Activated CD8-positive, alpha-beta memory T cell treated with anti-CD3 and anti-CD28 coated beads, Interleukin-2, amount 50 U/mL, for 24 hours (primary cell): ENCODE data around the gene HMGA1.
"Not testable (repeated sequence)": the region's sequence is repeated elsewhere in the genome, so short reads cannot be mapped to it uniquely, and the experiment has no call there.

Experiments
- DNase-seq: peaks from one replicate; pipeline ENCODE4 v3.0.0-alpha.2; 2020; ENCODE audit errors: extremely low read depth

HMGA1 gene

DNA sequence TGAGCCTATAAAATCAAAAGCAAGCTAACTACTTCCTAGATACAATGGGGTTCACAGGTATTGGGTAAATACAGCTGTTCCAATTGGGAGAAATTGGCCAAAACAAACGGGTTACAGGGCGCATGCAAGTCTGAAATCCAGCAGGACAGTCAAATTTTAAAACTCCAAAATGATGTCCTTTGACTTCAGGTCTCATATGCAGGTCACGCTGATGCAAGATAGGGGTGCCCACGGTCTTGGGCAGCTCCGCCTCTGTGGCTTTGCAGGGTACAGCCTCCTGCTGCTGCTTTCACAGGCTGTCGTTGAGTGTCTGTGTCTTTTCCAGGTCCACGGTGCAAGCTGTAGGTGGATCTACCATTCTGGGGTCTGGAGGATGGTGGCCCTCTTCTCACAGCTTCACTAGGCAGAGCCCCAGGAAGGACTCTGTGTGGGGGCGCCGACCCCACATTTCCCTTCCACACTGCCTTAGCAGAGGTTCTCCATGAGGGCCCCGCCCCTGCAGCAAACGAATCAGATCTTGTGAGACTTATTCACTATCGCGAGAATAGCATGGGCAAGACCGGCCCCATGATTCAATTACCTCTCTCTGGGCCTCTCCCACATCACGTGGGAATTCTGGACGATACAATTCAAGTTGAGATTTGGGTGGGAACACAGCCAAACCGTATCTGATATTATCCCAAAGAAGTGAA lies 24.0 kb downstream of the HMGA1 start:
- DNase-seq: no peak

GRCh38 chr6:34263484-34263883 lies 26.8 kb downstream of the HMGA1 start:
- DNase-seq: not testable (repeated sequence)

DNA sequence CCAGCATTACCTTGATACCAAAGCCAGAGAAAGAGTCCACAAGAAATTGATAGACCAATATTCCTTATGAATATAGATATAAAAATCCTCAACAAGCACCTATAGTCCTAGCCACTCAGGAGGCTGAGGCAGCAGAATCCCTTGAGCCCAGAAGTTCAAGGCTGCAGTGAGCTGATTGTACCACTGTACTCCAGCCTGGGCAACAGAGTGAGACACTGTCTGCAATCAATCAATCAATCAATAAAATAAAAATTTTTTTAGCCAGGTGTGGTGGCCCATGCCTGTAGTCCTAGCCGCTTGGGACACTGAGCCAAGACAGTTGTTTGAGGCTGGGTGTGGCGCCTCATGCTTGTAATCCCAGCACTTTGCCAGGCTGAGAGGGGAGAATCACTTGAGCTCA lies 31.1 kb downstream of the HMGA1 start:
- no peak for DNase-seq

DNA sequence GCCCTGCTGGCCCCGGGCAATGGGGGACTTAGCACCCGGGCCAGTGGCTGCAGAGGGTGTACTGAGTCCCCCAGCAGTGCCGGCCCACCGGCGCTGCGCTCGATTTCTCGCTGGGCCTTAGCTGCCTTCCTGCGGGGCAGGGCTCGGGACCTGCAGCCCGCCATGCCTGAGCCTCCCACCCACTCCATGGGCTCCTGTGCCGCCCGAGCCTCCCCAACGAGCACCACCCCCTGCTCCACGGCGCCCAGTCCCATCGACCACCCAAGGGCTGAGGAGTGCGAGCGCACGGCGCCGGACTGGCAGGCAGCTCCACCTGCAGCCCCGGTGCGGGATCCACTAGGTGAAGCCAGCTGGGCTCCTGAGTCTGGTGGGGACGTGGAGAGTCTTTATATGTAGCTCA lies 32.5 kb downstream of the HMGA1 start:
- not testable (repeated sequence) for DNase-seq

DNA sequence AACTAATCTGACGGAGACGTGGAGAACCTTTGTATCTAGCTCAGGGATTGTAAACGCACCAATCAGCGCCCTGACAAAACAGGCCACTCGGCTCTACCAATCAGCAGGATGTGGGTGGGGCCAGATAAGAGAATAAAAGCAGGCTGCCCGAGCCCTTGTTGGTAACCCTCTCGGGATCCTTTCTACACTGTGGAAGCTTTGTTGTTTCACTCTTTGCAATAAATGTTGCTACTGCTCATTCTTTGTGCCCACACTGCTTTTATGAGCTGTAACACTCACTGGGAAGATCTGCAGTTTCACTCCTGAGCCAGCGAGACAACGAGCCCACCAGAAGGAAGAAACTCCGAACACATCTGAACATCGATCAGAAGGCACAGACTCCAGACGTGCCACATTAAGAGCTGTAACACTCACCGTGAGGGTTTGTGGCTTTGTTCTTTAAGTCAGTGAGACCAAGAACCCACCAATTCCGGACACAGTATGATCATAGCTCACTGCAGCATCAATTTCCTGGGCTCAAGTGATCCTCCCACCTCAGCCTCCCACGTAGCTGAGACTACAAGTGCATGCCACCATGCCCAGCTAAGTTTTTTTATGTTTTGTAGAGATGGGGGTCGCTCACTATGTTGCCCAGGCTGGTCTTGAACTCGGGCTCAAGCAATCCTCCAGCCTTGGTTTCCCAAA lies 33.1 kb downstream of the HMGA1 start:
- not testable (repeated sequence) for DNase-seq

DNA sequence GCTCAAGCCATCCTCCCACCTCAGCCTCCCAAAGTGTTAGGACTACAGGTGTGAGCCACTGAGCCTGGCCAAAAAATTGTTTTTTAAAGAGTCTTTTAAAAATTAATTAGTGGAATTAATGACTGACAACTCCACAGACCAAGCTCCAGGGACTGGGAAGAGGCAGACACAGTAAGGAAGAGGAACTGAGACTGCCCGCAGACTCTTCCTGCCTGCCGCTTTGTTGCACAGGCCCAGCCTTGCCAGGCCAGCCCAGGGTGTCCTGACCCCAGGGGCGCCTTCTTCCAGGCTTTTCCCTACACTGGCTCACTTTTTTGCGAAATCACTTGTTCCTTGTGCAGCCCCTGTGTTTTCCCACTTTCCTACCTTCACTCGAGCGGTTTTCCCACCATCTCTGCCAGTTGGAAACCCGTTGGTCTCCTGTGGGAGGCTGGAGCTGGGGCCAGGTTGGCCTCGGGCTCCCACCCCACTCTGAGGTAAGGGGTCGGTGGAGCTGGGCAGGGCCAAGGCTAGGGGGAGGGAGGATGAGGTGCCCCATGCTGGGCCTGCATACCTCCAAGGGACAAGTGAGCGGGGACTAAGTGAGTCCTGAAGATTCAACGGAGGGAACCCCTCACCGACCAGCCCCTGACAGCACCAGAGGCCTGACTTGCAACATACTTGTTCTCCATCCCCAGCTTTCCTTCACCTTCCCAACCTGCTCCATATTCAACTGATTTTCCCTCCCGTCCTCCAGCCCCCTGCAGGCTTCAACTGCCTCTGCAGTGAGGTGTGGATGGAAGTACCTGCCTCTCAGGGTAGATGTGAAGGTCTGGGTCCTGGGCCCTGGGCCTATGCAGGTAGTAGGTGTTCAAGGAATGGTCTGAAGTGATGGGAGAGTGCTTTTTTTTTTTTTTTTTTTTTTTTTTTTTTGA lies 35.6 kb downstream of the HMGA1 start:
- no peak for DNase-seq

DNA sequence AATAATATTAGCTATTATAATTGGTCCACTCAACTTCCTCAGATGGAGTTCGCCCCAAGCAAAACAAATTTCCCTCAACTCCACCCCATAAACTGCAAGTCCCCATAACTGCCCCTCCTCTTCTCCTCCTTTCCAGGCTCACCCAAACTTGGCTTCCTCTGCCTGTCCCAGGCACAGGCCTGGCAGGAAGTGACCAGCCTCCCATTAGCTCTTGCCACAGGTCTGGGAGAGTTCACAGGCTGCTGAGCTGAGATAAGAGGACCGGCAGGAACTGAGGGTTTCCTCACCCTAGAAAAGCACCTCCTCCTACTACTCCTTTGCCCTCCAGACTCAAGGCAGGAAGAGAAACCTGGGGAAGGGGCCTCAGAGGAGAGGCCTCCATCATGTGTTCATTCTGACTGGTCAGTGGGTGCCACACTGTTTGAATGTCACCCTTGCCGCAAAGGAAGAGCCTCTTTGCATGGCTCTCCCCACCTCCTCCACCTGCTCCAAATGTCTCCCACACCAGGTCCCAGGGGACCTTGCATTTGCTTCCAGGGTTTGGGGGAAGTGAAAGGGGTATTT lies 36.7 kb downstream of the HMGA1 start:
- DNase-seq: no peak

DNA sequence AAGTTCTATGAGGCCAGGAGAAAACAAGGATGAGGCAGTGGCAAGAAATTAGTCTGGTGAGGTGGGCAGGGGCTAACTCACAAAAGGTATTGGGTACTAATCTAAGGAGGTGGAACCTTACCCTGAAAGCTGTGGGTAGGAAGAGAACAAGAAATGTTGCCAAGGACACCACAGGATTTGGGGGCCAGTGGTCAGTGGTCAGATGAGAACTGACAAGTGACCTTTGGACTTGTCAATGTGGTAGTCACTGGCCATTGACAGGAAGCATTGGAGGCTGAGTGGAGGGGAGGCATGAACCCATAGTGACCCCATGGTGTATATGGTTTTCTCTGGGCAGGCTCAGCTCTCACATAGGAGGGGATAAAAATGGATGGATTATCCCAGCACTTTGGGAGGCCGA lies 37.5 kb downstream of the HMGA1 start:
- DNase-seq: no peak

- DNase-seq: no peak
Measured at GRCh38 chr6:34275128-34275804, 38.6 kb downstream of the HMGA1 start.

GRCh38 chr6:34276191-34276590 lies 39.5 kb downstream of the HMGA1 start:
- no peak for DNase-seq

DNA sequence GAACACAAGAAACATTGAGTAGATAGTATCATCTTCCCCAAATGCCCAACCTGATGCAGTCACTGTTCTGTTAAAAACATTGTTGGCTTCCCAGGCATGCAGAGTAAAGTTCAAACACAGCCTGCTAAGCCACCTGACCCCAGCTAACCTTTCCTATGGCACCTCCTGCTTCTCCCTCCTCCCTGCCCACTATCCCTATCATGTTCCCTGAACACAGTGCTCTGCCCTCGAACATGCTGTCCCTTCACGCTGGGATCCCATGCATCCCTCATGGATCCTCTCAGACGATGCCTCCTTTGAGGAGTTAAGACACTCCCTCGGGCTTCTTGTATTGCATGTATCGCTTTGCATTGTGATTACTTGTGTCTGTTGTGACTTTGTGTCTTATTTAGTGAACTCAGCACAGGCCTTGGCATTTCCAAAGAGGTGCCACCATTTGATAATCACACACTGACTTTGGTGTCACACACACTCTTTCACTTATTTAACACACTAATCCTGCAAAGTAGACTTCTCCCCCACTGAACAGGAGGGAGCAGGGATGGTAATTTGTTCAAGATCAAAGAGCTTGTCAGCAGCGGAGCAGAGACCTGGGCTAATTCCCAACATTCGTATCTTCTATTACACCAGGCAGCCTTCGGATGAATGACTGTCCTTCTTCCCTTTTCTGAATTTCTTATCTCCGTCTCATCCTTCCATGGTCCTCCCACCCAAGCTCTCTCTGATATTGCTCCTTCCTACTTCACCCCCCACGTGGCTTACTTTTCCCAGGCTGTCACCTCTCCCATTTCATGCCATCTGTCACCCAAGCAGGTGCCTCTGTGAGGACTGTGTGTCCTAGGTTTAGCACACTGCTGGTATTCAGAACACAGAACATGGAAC lies 40.4 kb downstream of the HMGA1 start:
- DNase-seq: no peak

- no peak for DNase-seq
Measured at GRCh38 chr6:34277763-34278112, 41.1 kb downstream of the HMGA1 start.

DNA sequence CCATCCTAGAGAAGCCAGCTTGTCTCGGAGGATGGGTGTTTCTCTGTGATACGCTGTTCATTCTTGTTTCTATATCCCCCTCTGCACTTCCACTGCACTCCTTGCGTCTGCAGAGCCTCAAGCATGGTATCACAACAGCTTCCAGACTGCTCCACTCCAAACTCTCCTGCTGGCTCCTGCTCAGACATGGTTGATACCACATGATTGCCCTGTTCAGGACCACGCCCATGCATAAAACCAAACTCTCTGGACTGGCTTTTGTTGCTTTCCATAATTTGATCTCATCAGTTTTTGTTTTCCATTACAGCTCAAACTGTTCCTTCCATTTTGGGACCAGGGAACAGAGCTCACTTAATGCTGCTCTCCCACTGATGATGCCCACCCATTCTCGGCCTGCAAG lies 42.2 kb downstream of the HMGA1 start:
- no peak for DNase-seq

DNA sequence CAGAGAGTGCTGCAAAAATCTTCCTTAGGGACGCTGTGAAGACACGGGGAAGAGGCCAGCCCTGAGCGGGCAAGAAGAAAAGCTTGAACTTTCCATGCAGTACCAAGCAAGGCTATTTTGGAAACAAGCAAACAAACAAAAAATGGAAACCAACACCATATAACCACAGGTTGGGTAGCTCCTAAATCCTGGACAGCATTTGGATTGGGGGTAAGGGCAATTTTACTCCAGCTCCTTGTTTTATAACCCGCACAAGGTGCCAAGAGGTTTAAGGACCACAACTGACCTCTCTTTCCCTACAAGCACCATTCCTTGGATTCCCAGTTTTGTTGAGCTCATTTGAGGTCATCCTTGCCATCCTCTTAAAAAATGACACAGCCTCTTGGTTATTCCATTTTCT lies 43.5 kb downstream of the HMGA1 start:
- no peak for DNase-seq

- no peak for DNase-seq
Measured at GRCh38 chr6:34281702-34282334, 45.1 kb downstream of the HMGA1 start.

- no peak for DNase-seq
Measured at GRCh38 chr6:34284563-34285447, 48.1 kb downstream of the HMGA1 start.

DNA sequence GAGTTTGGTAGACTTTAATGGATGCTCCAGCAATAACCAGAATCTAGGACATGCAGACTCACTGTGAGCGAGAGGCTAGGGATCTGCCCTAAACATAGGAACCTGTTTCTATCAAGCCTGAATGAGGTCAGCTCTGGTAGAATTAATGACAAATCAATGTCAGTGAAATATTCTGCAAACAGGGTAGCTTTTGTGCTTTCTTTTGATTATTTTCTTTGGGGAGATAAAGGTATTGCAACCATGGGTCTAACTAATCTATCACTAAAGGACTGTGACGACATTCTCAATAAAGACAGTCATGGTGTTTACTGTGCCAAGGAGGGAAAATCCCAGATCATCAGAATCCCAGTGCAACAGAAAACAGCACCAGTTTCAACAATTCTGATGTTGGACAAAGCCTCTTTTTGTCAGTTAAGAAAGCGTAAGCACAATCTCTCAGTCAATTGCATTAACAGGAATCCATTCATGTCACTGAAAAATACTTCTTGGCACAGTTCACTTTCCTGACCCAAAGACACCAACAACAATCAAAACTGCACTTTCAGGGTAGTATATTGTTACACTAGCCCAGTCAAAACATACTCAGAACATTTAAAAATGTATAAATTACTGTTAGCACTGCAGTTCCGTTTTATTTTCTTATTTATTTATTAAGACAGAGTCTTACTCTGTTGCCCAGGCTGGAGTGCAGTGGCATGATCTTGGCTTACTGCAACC lies 48.9 kb downstream of the HMGA1 start:
- DNase-seq: no peak

DNA sequence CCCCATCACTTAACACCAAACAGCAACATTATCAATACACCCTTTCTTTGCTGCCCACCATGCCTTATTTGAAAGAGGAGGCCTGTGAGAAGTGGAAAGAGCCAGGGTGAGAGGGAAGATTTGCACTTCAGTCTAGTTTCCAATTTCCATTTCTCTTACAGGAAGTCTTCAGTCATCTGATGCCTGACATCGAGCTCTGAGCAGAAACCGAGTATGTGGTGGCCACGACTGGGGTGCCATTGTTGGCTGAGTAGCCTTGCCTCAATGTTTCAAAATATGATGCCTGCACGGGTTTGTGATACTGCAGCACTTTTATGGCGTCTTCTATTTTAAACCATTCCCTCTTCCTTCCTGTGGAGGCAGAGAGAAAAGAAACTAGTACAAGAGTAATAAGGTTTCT lies 51.9 kb downstream of the HMGA1 start:
- no peak for DNase-seq

GRCh38 chr6:34289137-34289536 lies 52.5 kb downstream of the HMGA1 start:
- no peak for DNase-seq
